ENCODE measurements around the gene DRAXIN.

Gene DRAXIN

DNA sequence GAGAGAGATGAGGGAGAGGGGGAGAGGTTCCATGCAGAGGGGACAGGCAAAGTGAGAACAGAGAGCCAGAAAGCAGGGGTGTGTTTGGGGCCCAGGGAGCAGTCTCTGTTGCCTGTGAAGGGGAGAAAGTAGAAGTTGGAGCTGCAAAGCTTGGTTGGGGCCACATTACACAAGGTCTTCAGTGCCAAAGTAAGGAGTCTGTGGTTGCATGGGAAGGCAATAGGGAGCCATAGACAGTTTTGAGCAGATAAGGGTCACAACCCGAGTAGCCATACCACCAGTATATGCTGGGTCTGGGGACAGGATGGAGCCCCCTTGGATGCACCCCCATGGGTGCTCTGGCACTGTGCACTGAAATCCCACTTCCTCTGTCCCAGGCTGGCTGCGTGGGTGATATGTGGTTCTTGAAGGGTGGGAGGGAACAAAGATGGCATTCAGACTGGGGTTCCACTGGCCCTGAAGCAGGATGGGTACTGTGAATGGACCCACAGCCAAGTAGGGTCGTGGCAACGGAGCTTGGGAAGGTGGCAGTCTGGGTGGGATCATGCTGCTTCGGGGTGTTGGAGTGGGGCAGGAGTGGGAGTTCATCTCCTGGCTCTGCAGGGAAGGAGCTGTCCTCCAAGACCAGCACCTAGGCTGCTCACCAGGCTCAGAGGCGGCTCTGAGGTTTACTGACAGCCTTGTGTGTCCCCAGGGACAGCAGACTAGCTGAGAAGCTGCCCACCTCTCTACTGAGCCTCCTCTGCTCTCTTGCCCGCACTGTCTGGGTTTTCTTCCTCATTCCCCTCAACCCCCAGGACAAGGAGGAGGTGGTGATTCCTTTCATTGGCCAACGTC is 12.1 kb downstream of the DRAXIN start:
- no peak for TF ChIP-seq POLR2A (IDR thresholded peaks at IDR 0.05; ENCODE audit: low read depth, low read length)
- FAIRE-seq (no peak), DNase-seq (ENCODE audit: insufficient read length, low spot score) (no peak)

DNA sequence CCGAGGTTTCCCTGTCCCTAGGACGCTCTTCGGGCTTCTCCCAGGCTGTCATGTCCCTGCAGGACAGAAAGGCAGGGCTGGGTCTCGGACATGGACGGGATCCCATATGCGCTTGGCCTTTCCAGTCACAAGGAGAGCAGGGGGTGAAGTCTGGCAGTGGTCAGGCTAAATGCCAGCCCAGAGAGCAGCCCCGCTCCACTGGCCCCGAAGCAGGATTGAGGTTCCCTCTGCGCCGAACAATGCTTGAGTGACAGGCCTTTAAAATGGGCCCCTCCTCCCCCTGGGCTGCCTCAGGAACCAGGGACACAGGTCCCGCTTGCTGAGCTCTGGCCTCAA is 12.7 kb downstream of the DRAXIN start:
- DNase-seq (ENCODE audit: insufficient read length, low spot score) (no peak), FAIRE-seq (no peak)
- TF ChIP-seq POLR2A (IDR thresholded peaks at IDR 0.05; ENCODE audit: low read depth, low read length) = no peak

DNA sequence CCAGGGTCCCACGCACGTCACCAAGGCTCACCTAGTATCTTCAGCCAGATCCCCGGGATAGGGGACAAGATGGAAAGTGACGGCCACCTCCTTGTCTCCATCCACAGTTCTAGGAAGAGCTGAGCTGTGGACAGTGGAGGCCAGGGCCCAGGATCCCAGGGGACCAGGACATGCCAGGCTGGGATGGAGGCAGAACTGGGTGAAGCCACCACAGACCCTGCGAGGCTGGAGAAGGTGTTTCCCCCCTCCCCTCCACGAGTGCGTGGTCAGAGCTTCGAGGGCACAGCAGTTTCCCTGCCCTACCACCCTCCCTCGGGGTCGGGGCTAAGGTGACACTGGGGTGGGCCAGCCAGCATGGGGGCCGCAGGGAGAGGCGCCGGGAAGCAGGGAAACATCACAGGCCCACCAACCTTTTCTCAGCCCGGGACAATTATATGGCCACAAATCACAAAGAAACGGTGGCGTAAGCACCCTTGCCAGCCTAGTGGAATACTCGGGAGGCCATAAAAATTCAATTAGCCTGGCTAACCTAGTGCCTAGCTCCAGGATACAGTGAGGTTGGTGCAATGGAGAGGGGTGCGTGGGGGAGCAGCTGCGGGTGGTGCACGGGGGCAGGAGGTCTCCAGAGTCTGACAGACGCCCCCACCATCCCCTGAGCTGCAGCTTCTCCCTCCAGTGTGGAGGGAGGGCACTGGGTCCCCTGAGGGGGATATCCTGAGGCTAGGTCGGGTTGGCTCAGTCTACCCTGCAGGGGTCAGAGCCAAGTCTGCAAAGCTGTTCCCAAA is 13.4 kb downstream of the DRAXIN start:
- DNase-seq (ENCODE audit: insufficient read length, low spot score) = no peak
- FAIRE-seq = no peak

DNA sequence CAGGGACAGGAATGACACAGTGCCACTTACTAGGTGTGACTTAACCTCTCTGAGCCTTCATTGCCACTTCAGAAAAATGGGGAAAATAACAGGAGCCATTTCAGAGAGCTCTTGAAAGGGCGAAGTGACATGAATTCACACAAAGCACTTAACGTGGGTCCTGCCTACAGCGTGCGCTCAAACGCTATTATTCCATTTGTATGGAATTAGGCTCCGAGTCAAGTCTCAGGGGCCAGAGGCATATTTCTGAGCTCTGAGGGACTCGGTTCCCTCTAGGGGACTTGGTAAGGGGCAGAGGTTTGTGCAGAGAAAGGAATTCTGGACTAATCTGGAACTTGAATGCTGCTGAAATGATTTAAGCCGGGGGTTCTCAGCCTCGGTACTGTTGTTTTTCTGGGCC is 14.1 kb downstream of the DRAXIN start:
- no peak for TF ChIP-seq POLR2A (IDR thresholded peaks at IDR 0.05; ENCODE audit: low read depth, low read length)
- DNase-seq (ENCODE audit: insufficient read length, low spot score) (no peak), FAIRE-seq (no peak)

More for the DNA sequence above, 13.4 kb downstream of the DRAXIN start:
- no peak for TF ChIP-seq POLR2A (IDR thresholded peaks at IDR 0.05; ENCODE audit: low read depth, low read length)

DNA sequence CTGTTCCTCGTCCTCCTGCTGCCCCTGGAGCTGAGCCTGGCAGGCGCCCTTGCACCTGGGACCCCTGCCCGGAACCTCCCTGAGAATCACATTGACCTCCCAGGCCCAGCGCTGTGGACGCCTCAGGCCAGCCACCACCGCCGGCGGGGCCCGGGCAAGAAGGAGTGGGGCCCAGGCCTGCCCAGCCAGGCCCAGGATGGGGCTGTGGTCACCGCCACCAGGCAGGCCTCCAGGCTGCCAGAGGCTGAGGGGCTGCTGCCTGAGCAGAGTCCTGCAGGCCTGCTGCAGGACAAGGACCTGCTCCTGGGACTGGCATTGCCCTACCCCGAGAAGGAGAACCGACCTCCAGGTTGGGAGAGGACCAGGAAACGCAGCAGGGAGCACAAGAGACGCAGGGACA is 14.8 kb downstream of the DRAXIN start:
- DNase-seq (ENCODE audit: insufficient read length, low spot score) (no peak), FAIRE-seq (no peak)
- TF ChIP-seq POLR2A (IDR thresholded peaks at IDR 0.05; ENCODE audit: low read depth, low read length) = no peak

DNA sequence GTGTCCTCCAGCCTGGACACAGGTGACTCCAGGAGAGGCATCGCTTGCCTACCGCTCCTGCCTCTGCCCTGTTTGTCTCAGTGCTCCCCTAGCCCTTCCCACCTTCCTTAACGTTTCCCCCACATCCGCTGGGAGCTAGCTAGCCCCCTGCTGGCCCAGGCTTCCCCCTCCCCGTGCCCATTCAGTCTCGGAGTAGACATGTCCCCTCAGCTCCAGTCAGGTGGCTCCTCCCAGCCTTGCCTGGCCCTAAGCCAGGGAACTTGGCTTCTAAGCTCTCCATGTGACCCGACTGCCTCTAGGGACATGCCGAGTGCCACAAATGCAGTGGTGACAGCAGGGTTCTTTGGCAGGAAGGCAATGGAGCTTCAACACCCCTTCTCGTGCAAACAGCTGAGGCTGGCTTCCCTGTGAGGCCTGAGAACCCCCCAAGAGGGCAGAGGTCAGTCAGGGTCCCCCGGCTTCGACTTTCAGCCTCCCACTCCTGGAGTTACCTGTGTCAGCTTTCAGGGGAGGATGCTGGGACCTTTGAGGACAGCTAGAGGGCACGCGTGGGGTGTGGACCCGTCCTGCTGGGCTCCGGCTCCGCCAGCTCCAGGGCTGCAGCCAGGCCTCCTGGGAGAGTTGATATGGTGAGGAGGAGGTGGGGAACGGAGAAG is 16.2 kb downstream of the DRAXIN start:
- no peak for TF ChIP-seq POLR2A (IDR thresholded peaks at IDR 0.05; ENCODE audit: low read depth, low read length)

DNA sequence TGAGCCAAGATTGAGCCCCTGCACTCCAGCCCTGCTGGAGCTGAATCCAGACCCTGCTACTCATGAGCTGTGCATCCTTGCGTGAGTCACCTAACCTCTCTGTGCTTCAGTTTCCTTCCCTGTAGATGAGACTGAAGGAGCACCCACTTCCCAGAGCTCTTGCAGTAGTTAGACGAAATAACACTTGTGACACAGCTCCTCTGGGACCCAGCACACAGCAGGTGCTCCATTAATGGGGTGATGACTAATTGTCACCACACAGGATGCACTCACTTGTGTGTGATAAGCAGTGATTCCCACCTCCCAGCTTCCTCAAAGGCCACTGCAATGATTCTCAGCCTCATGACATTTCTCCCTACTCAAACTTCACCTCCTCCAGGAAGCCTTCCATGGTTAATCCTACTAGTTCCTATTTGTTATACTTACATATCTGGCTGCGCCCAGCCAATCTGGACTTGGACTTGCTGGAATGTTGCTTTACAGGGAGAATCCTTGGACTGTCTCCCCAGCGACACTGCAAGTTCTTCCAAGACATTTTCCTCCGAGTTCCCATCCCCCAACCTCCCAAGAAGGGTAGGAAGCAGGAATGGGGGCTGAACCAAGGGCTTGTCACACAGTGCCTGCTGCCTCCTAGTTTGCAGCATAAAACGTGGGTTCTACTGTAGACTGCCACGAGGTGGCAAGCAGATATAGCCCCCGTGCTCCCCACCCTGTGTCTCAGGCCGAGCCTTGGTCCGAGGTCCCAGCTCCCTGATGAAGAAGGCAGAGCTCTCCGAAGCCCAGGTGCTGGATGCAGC is 17.2 kb downstream of the DRAXIN start:
- no peak for FAIRE-seq
- TF ChIP-seq POLR2A (IDR thresholded peaks at IDR 0.05; ENCODE audit: low read depth, low read length) = no peak
- no peak for DNase-seq (ENCODE audit: insufficient read length, low spot score)

More for the DNA sequence above, 16.2 kb downstream of the DRAXIN start:
- DNase-seq (ENCODE audit: insufficient read length, low spot score) = no peak
- no peak for FAIRE-seq

DNA sequence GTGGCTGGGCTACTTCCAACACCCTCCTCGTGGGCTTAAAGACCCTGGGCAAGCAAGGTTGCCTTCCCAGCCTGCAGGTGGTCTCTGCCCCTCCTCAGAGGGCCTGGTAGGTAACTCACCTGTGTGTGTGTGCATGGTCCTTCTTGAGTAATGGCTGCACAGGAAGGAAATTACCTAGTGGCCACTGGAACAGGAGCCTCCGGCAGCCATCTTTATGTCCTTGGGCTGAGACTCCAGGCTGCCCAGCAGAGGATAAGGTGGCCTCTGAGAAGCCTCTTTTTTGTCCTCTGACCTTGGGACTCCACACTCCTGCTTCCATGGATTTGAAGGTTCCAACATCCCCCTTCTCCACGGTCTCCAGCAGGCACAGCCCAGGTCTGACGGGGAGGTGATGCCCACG is 20.0 kb downstream of the DRAXIN start:
- TF ChIP-seq POLR2A (IDR thresholded peaks at IDR 0.05; ENCODE audit: low read depth, low read length) = no peak
- FAIRE-seq (no peak), DNase-seq (ENCODE audit: insufficient read length, low spot score) (no peak)

DNA sequence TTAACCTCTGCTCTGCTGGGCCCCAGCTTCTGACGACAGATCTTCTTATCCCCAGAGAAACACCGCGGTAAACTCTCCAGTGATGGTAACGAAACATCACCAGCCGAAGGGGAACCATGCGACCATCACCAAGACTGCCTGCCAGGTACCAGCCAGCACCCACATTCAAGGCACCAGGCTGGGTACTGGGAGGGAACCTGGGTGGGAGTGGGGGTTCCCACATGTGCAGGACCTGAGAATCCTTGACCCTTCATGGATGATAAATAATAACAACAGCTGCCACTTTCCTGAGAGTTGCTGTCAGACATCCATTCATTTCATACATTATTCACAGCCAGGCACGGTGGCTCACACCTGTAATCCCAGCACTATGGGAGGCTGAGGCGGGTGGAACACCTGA is 20.8 kb downstream of the DRAXIN start:
- FAIRE-seq (no peak), DNase-seq (ENCODE audit: insufficient read length, low spot score) (no peak)
- TF ChIP-seq POLR2A (IDR thresholded peaks at IDR 0.05; ENCODE audit: low read depth, low read length) = no peak

DNA sequence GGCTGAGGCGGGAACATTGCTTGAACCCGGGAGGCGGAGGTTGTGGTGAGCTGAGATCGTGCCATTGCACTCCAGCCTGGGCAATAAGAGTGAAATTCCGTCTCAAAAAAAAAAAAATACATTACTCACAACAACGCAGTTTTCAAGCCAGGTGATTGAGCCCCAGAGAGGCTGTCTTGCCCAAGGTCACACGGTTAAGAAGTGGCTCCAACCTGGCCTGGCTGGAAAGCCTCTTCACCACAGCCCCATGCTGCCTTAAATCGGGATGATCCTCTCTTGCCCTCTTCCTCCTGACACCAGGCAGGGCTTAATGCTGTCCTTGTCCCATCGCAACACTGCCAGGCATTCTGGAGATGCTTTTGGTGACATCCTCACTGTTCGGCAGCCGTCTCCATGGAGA is 21.6 kb downstream of the DRAXIN start:
- TF ChIP-seq POLR2A (IDR thresholded peaks at IDR 0.05; ENCODE audit: low read depth, low read length) = no peak
- DNase-seq (ENCODE audit: insufficient read length, low spot score) = no peak
- no peak for FAIRE-seq

DNA sequence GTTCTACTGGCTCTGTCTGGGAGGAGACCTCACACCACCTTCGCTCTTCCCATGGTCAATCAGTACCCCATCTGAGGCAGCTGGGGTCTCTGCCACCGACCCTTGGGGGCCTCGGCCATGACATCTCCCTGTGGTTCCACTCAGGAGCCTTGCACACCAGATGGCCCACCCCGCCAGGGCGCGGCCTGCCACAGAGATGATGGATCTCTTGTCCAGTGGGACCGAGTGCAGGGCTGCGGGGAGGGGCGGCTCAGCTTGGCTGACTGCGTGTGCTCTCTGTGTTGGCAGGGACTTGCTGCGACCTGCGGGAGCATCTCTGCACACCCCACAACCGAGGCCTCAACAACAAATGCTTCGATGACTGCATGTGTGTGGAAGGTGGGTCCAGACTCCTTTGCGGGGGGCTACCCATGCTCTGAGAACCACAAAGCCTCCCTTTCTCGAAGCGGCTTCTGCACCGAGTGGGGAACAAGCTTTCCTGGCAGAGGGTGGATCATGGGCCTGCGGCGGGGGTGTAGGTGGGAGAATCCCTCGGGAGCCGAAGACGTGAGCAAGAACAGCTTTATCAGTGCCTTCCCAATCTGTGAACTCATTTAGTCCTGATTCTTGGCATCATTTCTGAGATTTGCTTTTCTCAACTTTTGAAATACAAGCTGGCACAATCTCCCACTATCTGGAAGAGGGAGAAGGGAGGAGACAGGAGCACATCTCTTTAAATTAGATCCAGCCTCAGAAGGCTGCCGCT is 23.5 kb downstream of the DRAXIN start:
- FAIRE-seq (no peak), DNase-seq (ENCODE audit: insufficient read length, low spot score) (no peak)

DNA sequence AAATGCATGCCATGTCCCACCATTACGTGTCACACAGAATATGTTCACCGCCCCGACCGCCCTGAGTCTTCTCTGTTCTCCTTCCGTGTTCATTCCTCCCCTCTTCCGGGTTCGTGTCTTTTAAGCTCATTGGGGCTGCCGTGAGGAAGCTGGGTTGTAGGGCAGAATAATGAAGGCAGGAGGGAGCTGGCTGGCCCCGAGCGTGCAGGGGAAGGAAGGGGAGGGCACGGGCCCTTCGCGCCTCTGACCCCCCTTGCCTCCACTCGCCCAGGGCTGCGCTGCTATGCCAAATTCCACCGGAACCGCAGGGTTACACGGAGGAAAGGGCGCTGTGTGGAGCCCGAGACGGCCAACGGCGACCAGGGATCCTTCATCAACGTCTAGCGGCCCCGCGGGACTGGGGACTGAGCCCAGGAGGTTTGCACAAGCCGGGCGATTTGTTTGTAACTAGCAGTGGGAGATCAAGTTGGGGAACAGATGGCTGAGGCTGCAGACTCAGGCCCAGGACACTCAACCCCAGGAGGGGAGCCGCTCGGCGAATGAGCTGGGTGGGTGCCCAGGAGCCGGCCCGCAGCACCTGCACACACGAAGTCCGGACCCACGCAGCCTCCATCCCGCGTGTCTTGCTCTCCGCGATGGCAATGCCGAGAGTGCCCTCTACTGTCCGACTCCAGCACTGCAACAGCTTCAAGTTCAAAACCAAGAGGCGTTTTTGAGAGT is 28.0 kb downstream of the DRAXIN start:
- FAIRE-seq = peak; percentile 78
- peak; percentile 28 for DNase-seq (ENCODE audit: insufficient read length, low spot score)
- no peak for TF ChIP-seq POLR2A (IDR thresholded peaks at IDR 0.05; ENCODE audit: low read depth, low read length)

More for the DNA sequence above, 23.5 kb downstream of the DRAXIN start:
- TF ChIP-seq POLR2A (IDR thresholded peaks at IDR 0.05; ENCODE audit: low read depth, low read length) = no peak
